CD4-positive, alpha-beta T cell treated with Interleukin-6 for 4 hours (primary cell): ENCODE results near the gene REXO4.

ENCODE experiments used
- DNase-seq: peaks from one replicate; pipeline ENCODE4 v3.0.0-alpha.2; 2020; ENCODE audit warnings: mixed read lengths

The REXO4 gene

GRCh38 chr9:133362359-133363044 is 55.3 kb downstream of the REXO4 start:
- DNase-seq, result no peak

GRCh38 chr9:133361507-133362092 is 56.2 kb downstream of the REXO4 start:
- no peak for DNase-seq

- DNase-seq, result no peak
These were observed 57.1 kb downstream of the REXO4 start for GRCh38 chr9:133360400-133361393.

- DNase-seq, result peak; percentile 50
These were observed 58.2 kb downstream of the REXO4 start for GRCh38 chr9:133359399-133360175.

- no peak for DNase-seq
These were observed 60.2 kb downstream of the REXO4 start for GRCh38 chr9:133357656-133358055.

- DNase-seq, result peak; percentile 94
These were observed 61.3 kb downstream of the REXO4 start, which contains the start of the genes SURF1 and SURF2 for GRCh38 chr9:133356391-133357091. TSS of gene SURF1 (minus strand) at chr9:133356487. CDS start at chr9:133356453, 34 bp downstream. TSS of gene SURF2 (plus strand) at chr9:133356550. CDS start at chr9:133356593, 43 bp downstream.
